NCI-H1417 treated with DMSO at 0.1 percent for 48 hours (cell line): Measurements from ENCODE around the gene GTPBP4.
A peak's percentile ranks its signal among the peaks of the same experiment; 100 is the strongest.

Experiments used
- DNase-seq: peaks from one replicate; lab custom pipeline; 2025; lab: John Stamatoyannopoulos, UW

The GTPBP4 gene

DNA sequence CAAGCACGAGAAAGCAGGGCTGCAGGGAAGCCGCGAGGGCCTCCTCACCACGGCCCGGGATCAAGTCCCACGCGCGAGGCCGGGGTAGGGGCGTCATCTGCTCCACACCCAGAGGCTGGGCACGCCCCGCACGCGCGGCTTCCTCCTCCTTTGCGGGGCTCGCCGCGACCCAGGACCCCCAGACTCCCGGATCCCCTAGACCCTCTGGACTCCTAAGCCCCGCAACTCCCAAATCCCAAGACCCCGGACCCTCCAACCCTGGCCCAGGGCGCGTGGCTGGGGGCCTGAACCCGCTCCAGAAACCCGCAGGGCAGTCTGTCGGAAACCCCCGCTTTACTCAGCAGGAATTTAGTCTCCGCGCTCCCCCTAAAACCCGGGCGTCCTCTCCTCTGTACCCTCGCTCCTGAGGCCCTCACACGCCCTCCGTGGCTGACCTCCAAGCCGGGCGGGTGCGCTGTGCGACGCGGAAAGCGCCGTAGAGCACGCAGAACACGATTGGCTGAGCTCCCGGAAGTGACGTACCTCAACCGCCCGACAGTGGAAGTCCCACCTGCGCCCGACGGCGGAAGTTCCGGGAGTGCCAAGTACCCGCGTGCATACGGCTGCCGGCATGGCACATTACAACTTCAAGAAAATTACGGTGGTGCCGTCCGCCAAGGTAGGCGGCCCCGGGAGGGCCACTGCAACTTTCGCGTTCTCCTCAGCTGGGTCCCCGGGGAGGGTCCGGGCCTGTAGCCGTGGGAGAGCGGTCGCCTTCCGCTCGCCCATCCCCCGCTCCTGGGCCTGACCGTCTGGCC, at the start of gene GTPBP4:
GTPBP4 (plus strand) TSS at position 565 of the 797 bp plus-strand sequence; CDS start at position 611, 46 bp downstream.
- peak; percentile 38 for DNase-seq

- DNase-seq, result no peak
Measured at GRCh38 chr10:938941-939678, 49.1 kb upstream of the GTPBP4 start.

GRCh38 chr10:943334-944033, 44.8 kb upstream of the GTPBP4 start:
- no peak for DNase-seq

DNA sequence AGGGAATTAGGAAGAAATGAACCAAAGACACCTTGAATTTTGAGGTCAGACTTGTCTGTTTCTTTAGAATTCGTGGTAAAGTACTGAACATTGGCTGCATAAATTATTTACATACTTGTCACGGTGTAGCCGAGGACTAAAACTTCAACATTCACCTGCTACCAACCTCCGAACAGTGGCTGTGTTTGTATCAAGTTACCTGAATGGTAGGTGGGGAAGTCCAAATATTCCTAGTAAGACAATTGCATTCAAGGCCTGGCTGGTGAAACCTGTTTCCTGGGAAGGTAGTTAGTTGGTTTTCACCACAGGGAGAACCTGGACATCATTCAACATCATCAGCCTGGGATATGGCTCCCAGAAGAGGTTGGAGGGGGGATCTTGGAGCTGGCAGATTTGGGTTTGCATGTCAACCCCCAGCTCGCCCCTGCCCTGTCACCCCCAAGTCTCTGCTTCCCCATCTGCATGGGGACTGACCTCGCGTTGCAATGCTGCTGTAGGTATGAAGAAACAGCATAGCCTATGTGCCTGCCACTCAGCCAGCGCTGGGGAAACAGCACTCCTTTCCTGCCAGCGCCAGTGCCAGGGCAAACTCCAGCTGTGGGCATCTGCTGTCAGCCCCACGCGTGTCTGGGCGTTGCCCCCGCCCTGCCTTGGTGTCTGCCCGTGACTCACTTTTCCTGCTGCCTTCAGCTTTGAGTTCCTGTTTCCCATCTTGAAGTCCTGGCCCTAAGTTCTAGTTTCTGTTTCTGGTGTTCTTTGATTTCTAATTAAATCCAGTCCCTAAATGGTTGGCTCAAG, 44.0 kb upstream of the GTPBP4 start:
- DNase-seq, result no peak

DNA sequence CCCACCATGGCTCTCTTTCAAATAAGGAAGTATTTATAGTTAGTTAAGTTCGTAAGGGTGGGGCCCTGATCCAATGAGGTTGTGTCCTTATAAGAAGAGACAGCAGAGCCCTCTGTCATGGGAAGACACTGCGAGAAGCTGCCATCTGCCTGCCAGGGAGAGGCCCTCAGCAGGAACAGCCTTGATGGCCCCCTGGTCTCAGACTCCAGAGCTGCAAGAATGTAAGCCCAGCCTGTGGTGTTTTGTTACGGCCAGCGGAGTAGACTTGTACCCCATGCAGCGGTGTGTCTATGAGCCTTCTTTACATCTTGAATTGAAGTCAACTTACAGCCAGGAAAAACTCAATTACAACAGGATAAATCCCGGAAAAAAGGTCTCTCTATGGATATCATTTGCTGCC, 42.5 kb upstream of the GTPBP4 start:
- no peak for DNase-seq

GRCh38 chr10:947051-947450, 41.2 kb upstream of the GTPBP4 start:
- no peak for DNase-seq

DNA sequence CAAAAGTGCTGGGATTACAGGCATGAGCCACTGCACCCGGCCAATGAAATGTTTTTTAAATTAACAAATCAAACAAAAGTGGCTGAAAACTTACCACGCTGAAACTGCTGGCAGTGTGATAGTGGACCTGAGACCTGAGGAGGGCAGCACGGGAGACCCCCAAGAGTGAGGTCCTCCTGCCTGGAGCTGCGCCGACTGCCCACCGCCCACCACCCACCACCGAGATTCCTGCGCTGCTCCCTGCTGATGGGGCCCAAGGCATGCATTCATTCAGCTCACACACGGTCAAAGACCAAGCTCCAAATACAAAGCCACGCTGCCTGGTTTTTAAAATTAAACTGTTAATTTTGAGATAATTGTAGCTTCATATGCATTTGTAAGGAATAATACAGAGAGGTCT, 40.4 kb upstream of the GTPBP4 start:
- DNase-seq, result no peak

- DNase-seq, result no peak
Measured at GRCh38 chr10:948347-948746, 39.9 kb upstream of the GTPBP4 start.

DNA sequence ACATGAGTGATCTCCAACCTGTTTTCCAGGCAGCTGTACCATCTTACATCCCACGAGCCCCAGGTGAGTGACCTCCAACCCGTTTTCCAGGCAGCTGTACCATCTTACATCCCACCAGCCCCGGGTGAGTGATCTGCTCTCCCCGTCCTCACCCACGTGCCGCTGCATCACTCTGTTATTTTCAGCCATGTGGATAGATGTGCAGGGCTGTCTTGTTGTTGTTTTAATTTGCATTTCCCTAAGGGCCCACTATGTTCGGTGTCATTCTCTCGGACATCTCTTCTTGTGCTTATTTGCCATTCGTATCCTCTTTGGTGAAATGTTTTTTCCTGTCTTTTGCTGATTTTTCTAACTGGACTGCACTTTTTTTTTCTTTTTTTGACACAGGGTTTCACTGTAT, 38.8 kb upstream of the GTPBP4 start:
- DNase-seq, result no peak

DNA sequence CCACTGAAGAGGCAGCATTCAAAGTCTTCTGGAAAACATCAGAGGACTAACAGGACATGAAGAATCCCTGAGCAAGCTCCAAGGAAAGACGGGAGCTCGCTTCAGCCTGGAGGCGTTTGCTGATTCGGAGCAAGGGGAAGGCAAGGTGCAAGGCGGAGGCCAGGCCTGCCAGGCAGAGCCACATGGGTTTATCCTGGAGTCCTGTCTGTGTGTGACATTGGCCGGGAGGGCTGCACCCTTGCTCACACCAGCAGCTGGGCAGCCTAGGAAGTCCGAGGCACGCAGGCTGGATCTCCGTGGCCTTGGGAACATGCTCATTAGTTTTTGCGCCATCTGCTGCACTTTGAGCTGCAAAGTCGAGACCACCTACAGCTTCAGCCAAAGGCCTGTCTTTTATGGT, 34.4 kb upstream of the GTPBP4 start:
- DNase-seq, result no peak

DNA sequence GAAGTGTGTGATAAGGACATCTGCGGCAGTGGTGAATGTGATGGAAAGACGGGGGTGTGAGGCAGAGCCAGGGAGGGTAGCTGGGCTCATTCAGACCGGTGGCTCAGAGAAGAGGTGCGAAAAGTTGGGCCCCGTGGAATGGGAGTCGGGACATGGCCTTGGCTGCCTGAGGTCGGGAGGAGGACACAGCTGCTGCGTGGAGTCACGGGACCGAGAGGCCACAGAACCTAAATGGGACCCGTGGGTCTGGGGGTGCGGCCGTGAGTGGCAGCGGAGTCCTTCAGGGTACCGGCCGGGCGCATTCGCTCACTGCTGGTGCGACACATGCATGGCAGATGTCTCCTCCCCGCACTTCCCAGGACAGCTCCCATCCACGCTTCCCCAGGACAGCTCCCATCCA, 33.8 kb upstream of the GTPBP4 start:
- no peak for DNase-seq

GRCh38 chr10:955127-955819, 33.0 kb upstream of the GTPBP4 start:
- DNase-seq, result no peak

GRCh38 chr10:955820-956217, 32.4 kb upstream of the GTPBP4 start:
- no peak for DNase-seq

GRCh38 chr10:958106-958505, 30.1 kb upstream of the GTPBP4 start:
- no peak for DNase-seq

GRCh38 chr10:958856-959255, 29.4 kb upstream of the GTPBP4 start:
- no peak for DNase-seq

DNA sequence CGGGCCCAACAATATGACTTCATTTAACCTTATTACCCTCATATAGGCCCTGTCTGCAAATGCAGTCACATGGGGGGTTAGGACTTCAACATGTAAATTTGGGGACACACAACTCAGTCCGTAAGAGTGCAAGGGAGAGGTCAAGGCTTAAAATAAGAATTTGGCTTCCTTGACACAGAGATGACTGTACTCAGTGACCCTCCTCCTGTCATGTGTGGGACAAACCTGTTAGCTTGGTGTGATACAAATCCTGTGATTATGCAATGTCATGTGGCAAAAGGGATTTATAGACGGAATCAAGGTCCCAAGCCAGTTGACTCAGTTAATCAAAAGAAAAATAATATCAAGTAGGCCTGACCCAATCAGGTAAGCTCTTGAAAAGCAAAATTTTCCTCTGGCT, 25.9 kb upstream of the GTPBP4 start:
- DNase-seq, result no peak

- DNase-seq, result no peak
Measured at GRCh38 chr10:963186-963585, 25.0 kb upstream of the GTPBP4 start.

DNA sequence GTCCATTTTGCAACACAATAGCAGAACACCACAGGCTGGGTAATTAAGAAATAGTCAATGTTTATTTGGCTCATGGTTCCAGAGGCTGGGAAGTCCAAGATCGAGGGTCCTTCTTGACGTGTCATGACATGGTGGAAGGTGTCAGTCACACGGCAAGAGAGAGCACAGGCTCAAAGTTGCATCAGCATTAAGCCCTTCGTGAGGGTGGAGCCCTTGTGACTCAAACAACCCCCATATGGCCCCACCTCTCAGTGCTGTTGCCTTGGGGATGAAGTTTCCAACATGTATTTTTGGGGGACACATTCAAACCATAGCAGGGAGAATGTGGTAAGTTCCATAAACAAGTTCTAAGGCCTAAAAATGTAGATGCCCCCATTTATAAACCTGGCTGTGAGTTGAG, 24.6 kb upstream of the GTPBP4 start:
- DNase-seq, result no peak

DNA sequence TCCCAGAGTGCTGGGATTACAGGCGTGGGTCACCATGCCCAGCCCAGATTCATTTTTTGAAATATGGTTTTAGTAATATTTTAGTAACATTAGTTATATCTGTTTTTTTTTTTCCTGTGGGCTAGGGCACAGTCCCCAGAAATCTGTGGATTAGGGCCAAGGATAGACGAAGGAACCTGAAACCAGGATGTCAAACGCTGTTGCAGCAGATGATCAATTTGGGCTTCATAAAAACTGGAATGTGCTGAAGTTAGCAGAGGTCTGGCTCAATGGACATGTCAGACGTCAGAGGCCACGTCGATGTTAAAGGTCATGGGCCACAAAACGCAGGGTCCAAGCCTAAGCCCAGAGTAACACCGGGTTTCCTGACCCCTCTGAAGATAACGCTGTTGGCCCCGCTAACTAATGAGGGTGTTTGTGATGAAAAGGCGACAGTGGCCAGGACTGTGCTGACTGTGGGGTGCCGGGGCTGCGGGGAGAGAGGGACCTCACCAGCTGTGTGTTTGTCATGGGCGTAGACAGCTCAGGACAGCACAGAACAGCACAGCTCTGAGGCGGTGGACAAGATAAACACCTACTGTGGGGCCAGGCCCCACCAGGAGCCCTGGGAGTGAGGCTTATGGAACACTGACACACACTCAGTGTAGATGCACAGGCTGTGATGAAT, 23.8 kb upstream of the GTPBP4 start:
- DNase-seq, result no peak

GRCh38 chr10:964988-965417, 23.2 kb upstream of the GTPBP4 start:
- DNase-seq, result no peak
